Smooth muscle cell (in vitro differentiated cells): Measurements from ENCODE around the gene PTGR2. TPM values are rescaled to one million over a fixed set of nuclear protein-coding genes. Genes with fewer than 3 reads are reported as not detected.
"Not testable (repeated sequence)": the region's sequence is repeated elsewhere in the genome, so short reads cannot be mapped to it uniquely, and the experiment has no call there.

Experiments
- DNase-seq: peaks from one replicate; lab custom pipeline; 2025; ENCODE audit not compliant: unreplicated experiment; lab: John Stamatoyannopoulos, UW
- H2AFZ ChIP-seq: fragments of 200-600 bp; sonication (generic); 2 replicates; pipeline ENCODE4 v1.6.0; 2016; ENCODE audit warnings: antibody characterized with exemption, low read depth, mild to moderate bottlenecking
- H3F3A ChIP-seq: fragments of 200-600 bp; sonication (generic); 2 replicates; pipeline ENCODE4 v1.6.0; 2017; ENCODE audit warnings: antibody characterized with exemption, low read depth
- H3K27ac ChIP-seq: fragments of 200-600 bp; sonication (generic); 2 replicates; pipeline ENCODE4 v1.5.1; 2016; ENCODE audit warnings: low read depth, mild to moderate bottlenecking
- H3K27me3 ChIP-seq: fragments of 200-600 bp; sonication (generic); 2 replicates; pipeline ENCODE4 v1.6.1; 2016; ENCODE audit warnings: low read depth, mild to moderate bottlenecking
- H3K36me3 ChIP-seq: fragments of 200-600 bp; sonication (generic); 2 replicates; pipeline ENCODE4 v1.5.1; 2016; ENCODE audit warnings: low read depth
- H3K4me1 ChIP-seq: fragments of 200-600 bp; sonication (generic); 2 replicates; pipeline ENCODE4 v1.5.1; 2016; ENCODE audit warnings: low read depth
- H3K4me2 ChIP-seq: fragments of 200-600 bp; sonication (generic); 2 replicates; pipeline ENCODE4 v1.6.0; 2016; ENCODE audit warnings: mild to moderate bottlenecking
- H3K4me3 ChIP-seq: fragments of 200-600 bp; sonication (generic); 2 replicates; pipeline ENCODE4 v1.5.1; 2016; ENCODE audit warnings: mild to moderate bottlenecking
- H3K79me2 ChIP-seq: fragments of 200-600 bp; sonication (generic); 2 replicates; pipeline ENCODE4 v1.6.0; 2016; ENCODE audit warnings: low read depth, mild to moderate bottlenecking
- H3K9ac ChIP-seq: fragments of 200-600 bp; sonication (generic); 2 replicates; pipeline ENCODE4 v1.6.0; 2016; ENCODE audit warnings: low read depth
- H3K9me3 ChIP-seq: fragments of 200-600 bp; sonication (generic); replicated peaks from 2 replicates; pipeline ENCODE4 v1.5.1; 2016; ENCODE audit warnings: low read depth
- H4K20me1 ChIP-seq: fragments of 200-600 bp; sonication (generic); 2 replicates; pipeline ENCODE4 v1.6.0; 2016; ENCODE audit warnings: low read depth
- CTCF ChIP-seq: fragments of 200-600 bp; sonication (generic); IDR thresholded peaks from 2 replicates; pipeline ENCODE4 v1.5.1; 2017; ENCODE audit warnings: borderline replicate concordance, mild to moderate bottlenecking, antibody characterized with exemption; ENCODE audit not compliant: insufficient read depth, poor library complexity, severe bottlenecking
- WGBS: methylation state at CpG from one replicate; pipeline ENCODE4 v1.1.7; 2016; ENCODE audit warnings: low lambda C conversion rate; 5-methylcytosine and 5-hydroxymethylcytosine counted together
- polyA plus RNA-seq: library from polyadenylated mRNA; unstranded; fragments of >200 nt; fragmentation: Nextera tagmentation; extraction: Ambion mirVana; gene quantifications from 2 replicates; pipeline ENCODE4 v1.2.1, GENCODE V29; 2016
- total RNA-seq: library from RNA; depleted of rRNA; stranded (reverse); fragments of >200 nt; gene quantifications from 2 replicates; pipeline ENCODE4 v1.2.3, GENCODE V29; 2014

Gene PTGR2
- total and polyA plus RNA-seq, 2 experiments from 2014 or later = 2.9 to 3.7 TPM

DNA sequence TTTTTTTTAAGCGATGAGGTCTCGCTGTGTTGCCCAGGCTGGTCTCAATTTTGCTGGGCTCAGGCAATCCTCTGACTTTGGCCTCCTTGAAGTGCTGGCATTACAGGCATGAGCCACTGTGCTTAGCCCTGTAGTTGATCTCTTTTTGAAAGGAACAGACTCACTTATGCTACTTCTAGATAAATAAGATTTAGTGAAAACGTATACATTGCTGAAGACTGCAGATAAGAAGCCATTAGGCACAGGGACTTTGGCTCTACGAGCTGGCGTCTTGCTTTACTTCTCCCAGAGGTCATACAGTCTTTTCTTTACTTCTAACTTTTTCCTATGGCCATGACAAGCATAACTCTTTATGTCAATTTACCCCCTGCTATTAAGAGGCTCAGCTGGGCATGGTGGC lies 9.4 kb downstream of the PTGR2 start:
- H3K4me2 ChIP-seq = no peak overlapping the region
- H3K9ac ChIP-seq = no peak overlapping the region
- H3K4me1 ChIP-seq = no peaks in the 10 kb centered on the region
- 63% methylated on average over 5 of the region's 5 CpGs for WGBS
- H3K9me3 ChIP-seq = no peaks in the 10 kb centered on the region
- no peak overlapping the region for H2AFZ ChIP-seq
- no peaks in the 10 kb centered on the region for H3K79me2 ChIP-seq
- no peak overlapping the region for H3K27ac ChIP-seq
- TF ChIP-seq CTCF = no peak
- H4K20me1 ChIP-seq = no peaks in the 10 kb centered on the region
- no peaks in the 10 kb centered on the region for H3F3A ChIP-seq
- no peaks in the 10 kb centered on the region for H3K27me3 ChIP-seq
- peaks cover 4% of the 10 kb centered on the region for H3K36me3 ChIP-seq
- H3K4me3 ChIP-seq = no peak overlapping the region
- no peak for DNase-seq

- no peak overlapping the region for H3K4me3 ChIP-seq
- H3K9ac ChIP-seq = no peak overlapping the region
- no peaks in the 10 kb centered on the region for H3F3A ChIP-seq
- DNase-seq = no peak
- no peaks in the 10 kb centered on the region for H3K9me3 ChIP-seq
- peaks cover 4% of the 10 kb centered on the region for H3K36me3 ChIP-seq
- no peak overlapping the region for H2AFZ ChIP-seq
- no peaks in the 10 kb centered on the region for H3K79me2 ChIP-seq
- no peaks in the 10 kb centered on the region for H3K27me3 ChIP-seq
- H3K4me1 ChIP-seq = no peaks in the 10 kb centered on the region
- no peak overlapping the region for H3K27ac ChIP-seq
- TF ChIP-seq CTCF = no peak
- no peak overlapping the region for H3K4me2 ChIP-seq
- H4K20me1 ChIP-seq = no peaks in the 10 kb centered on the region
- 97% methylated on average over 8 of the region's 8 CpGs for WGBS
Measured at GRCh38 chr14:73862480-73862879, 10.8 kb downstream of the PTGR2 start.

DNA sequence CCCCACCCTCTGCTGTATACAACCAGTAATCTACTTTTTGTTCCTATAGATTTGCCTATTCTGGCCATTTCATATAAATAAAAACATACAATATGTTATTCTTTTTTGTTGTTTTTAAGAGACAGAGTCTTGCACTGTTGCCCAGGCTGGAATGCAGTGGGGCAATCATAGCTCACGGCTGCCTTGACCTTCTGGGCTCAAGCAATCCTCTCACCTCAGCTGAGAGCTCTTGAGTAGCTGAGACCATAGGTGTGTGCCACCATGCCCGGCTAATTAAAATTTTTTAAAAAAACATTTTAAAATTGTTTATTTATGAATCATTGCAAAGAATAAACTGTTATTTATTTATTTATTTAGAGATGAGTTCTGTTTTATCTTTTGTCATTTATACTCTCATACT lies 11.6 kb downstream of the PTGR2 start:
- no peak overlapping the region for H2AFZ ChIP-seq
- no peak for TF ChIP-seq CTCF
- no peaks in the 10 kb centered on the region for H3F3A ChIP-seq
- 99% methylated on average over 2 of the region's 2 CpGs for WGBS
- H3K9me3 ChIP-seq = no peaks in the 10 kb centered on the region
- H3K4me2 ChIP-seq = no peak overlapping the region
- no peak overlapping the region for H3K4me3 ChIP-seq
- no peaks in the 10 kb centered on the region for H3K79me2 ChIP-seq
- H3K9ac ChIP-seq = no peak overlapping the region
- no peak for DNase-seq
- H3K36me3 ChIP-seq = peaks cover 4% of the 10 kb centered on the region
- H4K20me1 ChIP-seq = no peaks in the 10 kb centered on the region
- H3K27me3 ChIP-seq = no peaks in the 10 kb centered on the region
- no peaks in the 10 kb centered on the region for H3K4me1 ChIP-seq
- no peak overlapping the region for H3K27ac ChIP-seq

GRCh38 chr14:73865534-73866113 lies 14.0 kb downstream of the PTGR2 start:
- H3K36me3 ChIP-seq = peaks cover 4% of the 10 kb centered on the region
- no peaks in the 10 kb centered on the region for H3K4me1 ChIP-seq
- no peak overlapping the region for H2AFZ ChIP-seq
- H3K27me3 ChIP-seq = no peaks in the 10 kb centered on the region
- H3K4me3 ChIP-seq = no peak overlapping the region
- H3K9ac ChIP-seq = no peak overlapping the region
- no peaks in the 10 kb centered on the region for H3K9me3 ChIP-seq
- no peak overlapping the region for H3K4me2 ChIP-seq
- H3K79me2 ChIP-seq = no peaks in the 10 kb centered on the region
- TF ChIP-seq CTCF = no peak
- WGBS = 84% methylated on average over 8 of the region's 8 CpGs
- no peak overlapping the region for H3K27ac ChIP-seq
- no peaks in the 10 kb centered on the region for H4K20me1 ChIP-seq
- no peak for DNase-seq
- no peaks in the 10 kb centered on the region for H3F3A ChIP-seq

DNA sequence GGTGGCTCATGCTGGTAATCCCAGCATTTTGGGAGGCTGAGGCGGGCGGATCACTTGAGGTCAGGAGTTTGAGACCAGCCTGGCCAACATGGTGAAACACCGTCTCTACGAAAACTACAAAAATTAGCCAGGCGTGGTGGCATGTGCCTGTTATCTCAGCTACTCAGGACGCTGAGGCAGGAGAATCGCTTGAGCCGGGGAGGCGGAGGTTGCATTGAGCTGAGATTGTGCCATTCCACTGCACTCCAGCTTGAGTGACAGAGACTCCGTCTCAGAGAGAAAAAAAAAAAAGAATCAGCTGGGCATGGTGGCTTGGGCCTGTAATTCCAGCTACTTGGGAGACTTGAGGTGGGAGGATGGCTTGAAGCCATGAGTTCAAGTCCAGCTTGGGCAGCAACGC lies 18.1 kb downstream of the PTGR2 start:
- H3F3A ChIP-seq, H2AFZ ChIP-seq, H4K20me1 ChIP-seq, H3K27me3 ChIP-seq, H3K27ac ChIP-seq, DNase-seq, H3K4me2 ChIP-seq, H3K4me1 ChIP-seq, H3K9me3 ChIP-seq, H3K9ac ChIP-seq, H3K79me2 ChIP-seq, H3K36me3 ChIP-seq, H3K4me3 ChIP-seq: not testable (repeated sequence)
- 94% methylated on average over 11 of the region's 11 CpGs for WGBS
